IPS-11a (cell line): Measurements from ENCODE around the gene OTULIN.

ENCODE experiments used
- H3K4me3 ChIP-seq: one replicate; pipeline ENCODE4 v1.5.1; 2013; ENCODE audit warnings: low read depth, low read length, control low read depth

Gene OTULIN

DNA sequence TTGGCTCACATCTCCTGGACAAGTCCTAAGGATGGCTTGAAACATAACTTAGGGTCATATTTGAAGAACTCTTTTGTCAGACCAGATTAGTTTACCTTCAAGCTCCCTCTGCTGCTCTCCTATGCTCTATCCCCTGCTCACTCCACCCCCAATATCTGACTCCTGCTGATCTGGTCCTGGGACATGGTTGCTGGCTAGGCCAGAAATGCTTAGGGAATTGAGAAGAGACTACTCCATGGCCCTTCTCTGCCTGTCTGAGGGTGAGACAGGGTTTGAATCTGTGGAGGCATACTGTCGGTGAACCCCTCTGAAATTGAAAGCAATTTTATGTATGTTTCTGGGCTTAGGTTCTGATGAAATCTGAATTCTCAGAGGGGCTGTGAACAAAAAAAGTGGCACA is 3.3 kb downstream of the OTULIN start:
- no peak overlapping the region for H3K4me3 ChIP-seq

DNA sequence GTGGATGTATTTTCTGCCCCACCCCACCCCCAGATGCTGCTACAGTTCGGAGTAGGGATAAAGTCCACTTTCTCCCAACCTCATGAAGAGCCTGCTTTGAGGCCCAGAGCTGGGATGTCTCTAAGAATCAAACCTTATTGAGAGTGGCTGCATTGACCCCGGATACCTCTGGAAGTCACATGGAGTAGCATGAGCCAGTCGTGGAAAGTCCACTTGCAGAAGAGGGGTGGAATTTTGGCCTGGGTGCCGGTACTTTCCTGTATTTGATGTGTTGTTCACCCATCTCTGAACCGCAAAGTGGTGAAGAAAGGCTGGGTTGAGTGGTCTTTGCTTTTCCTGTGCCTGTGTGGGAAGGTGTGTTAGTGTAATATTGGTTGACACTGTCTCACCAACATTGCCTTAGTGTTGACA is 3.7 kb downstream of the OTULIN start:
- H3K4me3 ChIP-seq, result no peak overlapping the region

DNA sequence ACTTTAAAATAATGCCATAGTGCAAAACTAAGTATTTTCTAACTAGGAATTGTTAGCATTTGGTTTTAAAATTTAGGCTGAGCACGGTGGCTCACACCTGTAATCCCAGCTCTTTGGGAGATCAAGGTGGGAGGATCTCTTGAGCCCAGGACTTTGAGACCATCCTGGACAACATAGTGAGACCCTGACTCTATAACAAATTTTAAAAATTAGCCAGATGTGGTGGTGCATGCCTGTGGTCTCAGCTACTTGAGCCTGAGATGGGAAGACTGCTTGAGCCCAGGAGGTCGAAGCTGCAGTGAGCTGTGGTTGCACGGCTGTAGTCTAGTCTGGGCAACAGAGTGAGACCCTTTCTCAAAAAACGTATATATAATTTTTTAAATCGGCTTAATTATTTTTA is 4.9 kb downstream of the OTULIN start:
- no peak overlapping the region for H3K4me3 ChIP-seq

DNA sequence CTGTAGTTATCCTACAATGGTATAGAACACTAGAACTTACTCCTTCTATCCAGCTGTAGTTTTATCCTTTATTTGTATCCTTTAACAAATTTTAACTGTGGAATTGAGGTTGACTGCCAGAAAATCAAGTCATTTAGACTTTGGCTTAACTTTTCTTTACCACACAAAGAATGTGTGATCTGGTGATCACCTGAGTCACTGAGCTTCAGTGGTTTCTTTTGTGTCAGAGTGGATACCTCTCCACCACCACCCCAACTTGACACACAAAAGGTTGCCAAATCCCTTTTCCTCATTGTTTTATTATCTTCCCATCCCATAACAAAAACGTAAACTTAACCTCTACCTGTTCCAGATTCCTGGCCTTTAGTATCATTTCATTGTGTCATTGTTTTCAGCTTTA is 5.5 kb downstream of the OTULIN start:
- H3K4me3 ChIP-seq, result no peak overlapping the region

DNA sequence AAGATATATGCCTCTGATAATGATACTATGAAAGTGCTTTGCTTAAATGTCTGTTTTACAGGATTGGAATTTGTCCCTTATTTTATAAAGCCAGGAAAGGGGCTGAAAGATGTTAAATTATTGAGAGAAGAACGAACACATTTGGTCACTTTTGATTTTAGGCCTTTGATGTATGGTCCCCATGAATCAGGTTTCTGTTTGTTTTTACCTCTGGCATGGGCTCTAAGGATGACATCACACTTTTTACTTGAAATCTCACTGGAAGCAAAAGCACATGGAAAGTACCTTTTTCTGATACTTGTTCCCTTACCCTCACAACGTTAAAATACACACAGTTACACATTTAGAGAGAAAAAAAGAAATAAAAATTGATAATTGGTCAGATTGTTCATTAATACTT is 6.9 kb downstream of the OTULIN start:
- H3K4me3 ChIP-seq, result no peak overlapping the region

DNA sequence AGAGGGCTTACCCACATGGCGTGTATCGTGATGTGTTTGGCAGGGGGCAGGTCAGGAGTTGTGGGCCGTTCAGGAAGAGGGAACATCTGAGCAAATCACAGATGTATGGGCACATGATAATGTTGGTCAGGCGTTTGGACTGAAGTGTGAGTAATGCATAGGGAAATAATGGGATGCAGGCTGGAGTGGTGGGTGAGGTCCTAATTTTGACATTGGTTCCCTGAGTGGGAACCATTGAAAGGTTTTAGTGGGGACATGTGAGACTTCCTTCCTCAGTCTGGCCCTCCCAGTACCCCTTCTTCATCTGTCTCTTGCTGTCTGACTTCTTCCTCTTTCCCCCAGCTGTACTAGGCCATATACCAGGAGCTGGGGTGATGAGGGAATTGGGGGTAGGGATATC is 7.6 kb downstream of the OTULIN start:
- H3K4me3 ChIP-seq, result no peak overlapping the region

DNA sequence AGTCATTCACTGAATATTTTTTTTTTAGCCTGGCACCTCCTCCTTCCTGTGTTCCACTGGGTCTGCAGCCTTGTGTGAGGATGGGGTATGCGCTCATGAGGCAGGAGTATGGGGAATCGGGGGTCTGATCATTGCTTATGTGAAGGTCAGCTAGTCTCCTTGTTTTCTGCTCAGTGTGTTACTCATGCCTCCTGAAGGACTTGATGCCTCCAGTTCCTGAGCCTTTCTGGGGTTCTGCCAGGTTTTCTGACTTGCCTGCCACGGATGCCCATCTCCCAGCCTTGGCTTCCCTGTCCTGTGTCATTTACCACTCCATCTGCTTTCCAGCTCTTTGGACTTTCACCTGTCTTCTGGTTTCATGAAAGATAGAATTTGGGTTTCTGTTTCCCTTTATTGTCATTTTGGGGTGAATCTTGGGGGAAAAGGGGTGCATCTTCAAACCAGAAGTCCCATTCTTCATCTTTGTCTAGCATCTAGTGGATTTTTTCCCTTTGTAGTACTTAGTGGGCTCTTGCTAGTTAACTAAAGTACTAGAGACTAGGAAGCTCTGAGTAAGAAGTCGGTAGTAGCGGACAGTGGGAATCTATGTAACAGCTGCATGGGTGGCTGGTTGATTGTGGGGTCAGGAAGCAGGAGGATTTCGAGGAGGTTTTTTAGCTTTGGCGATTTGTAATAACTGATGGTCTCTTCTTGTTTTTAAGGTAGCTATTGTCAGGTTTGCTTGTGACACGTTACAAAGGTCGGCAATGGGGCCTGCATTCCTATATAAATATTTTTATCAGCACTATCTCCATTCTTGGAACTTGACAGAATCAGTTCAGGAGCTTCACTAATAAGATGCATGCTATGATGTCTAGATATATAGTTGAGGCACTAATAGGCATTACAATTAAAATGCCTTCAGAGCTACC is 8.2 kb downstream of the OTULIN start:
- no peak overlapping the region for H3K4me3 ChIP-seq

DNA sequence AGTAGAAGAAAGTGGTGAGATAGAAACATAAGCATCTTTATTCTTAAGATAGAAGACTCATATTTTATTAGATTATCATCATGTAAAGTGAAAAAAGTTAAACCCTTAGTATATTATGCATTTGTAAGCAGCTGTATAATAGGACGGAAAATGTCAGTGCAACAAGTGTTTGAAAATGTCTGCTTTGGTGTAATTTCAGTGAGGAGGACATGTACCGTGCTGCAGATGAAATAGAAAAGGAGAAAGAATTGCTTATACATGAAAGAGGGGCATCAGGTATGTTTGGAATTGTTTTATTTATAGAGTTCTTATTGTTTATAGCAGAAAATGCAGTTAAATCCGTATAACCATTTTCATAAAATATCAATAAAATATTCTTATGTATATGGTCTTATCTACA is 8.9 kb downstream of the OTULIN start:
- H3K4me3 ChIP-seq, result no peak overlapping the region

DNA sequence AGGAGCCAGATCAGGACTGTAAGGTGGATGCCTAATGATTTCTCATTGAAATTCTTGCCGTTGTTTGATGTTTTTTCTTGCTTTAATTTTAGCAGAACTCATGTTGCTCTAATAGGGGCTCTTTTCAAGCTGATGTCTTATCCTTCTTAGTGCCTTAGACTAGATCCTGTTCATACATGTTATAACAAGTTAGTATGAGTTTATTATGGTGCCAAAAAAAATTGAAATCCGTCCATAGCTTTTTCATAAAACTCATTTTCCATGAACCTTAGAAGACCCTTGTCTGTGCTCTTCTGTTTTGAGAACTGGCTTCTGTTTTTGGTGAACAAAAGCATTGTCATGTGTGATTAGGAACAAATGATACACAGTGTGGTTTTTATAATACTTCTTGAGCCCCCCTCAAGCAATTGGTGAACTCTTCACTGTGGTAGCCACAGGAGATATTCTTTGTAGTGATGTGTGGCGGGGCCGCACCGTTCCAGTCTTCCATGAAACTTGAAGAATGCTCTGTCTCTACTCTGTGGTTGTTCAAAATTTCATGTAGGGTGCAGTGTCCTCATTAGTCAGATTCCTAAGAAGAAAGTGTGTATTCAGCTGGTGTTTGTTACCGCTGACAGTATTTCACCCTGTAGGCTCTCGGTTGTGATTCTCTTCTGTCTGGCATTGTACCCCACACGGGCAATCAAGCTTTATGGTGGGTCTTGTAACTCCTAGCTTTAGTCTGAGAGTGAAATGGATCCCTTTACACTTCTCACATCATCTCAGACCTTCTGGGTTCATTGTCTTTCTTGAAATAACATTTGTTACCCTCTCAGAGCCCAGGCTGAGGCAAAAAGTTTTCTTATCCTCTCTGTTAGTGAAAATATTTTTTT is 10.7 kb downstream of the OTULIN start:
- no peak overlapping the region for H3K4me3 ChIP-seq

DNA sequence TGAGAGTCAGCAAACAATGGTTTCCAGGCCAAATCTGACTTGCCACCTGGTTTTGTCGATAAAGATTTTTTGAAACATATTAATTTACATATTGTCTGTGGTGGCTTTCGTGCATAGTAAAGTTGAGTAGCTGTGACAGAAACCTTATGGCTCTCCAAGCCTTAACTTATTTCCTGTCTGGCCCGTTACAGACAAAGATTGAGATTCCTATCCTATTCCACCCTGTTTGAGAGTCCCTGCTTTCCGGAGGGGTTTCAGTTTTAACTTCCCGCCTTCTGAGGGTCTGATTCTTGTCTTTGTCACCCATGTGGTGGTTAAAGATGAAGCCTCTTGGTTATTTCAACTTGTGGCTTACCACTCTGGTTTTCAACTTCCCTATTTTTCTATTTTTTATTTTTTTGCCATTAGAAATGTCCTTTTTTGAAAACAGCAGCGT is 11.4 kb downstream of the OTULIN start:
- no peak overlapping the region for H3K4me3 ChIP-seq

DNA sequence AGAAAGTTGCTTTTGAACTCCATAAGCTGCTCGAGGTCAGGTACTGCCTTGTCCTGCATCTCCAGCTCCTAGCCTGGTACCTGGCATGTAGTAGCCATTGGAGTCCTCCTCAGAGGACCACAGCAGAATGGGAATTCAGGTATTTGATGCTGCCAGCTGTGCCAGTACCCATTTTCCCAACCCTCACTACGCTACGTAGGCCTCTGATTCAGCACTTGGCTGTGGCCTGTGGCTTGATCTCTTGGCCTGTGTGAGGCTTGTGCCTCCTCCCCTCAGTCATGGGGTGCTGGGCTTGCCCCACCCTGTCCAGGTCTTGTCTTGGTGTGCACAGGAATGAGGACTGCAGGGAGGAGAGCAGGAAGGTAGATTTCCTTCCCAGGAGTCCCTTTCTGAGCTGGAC is 11.8 kb downstream of the OTULIN start:
- H3K4me3 ChIP-seq, result no peak overlapping the region

DNA sequence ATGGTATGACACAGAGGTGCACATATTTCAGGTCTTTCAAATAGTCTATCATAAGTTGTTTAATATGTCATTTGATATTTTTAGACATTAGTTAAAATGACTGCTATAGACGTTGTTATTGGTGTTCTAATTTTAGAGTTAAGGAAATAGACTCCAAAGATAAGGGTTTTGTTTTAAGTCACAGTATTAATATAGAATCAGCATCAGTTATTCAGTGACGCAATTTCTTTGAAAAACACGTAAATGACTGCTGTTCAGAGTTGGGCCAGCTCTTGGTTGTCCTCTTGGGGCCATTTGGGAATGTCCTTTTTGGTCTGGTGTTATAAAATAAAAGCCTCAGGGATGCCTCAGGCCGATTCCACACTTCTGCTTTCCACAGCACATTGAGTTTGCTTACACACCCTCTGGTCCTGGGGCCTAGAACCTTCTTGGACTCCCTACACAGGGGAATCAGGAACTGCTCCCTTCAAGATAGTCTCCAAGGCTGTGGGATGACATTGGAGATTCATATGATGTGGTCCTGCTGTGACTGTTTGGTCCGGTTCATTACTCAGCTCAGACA is 14.3 kb downstream of the OTULIN start:
- no peak overlapping the region for H3K4me3 ChIP-seq

DNA sequence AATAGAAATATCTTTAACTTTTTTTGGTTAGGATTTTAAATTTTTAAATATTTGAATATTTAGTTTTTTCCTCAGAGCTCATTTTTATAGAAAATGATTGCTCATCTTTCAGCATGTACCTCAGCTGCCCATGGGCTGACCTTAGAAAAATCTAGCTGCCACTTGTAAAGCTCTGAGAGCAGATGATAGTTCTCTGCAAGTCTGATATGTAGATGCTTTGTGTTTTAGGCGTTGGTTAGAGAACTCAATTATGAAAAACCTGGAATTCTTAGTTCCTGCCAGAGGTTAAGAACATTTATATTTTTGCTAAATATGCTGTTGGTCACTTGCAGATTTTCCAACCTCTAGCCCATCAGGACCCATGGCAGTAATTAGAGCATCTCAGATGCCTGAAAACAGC is 15.1 kb downstream of the OTULIN start:
- no peak overlapping the region for H3K4me3 ChIP-seq

DNA sequence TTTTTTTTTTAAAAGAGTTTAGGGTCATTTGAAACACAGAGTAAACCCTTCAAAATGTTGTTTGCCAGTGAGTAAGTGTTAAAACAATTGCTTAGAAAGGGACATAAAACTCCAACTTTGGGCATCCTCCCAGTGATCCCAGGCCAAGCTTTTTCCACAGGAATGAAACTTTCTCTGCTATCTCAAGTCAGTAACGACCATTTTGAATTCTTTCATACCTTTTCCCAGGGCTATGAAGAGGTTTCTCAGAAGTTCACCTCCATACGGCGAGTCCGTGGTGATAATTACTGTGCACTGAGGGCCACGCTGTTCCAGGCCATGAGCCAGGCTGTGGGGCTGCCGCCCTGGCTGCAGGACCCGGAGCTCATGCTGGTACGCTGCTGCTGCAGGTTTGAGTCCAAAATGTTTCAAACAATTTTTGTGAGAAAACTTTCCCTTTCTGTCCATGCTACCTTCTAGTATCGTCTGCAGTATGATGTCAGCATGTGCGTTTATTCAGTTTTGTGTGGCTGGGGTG is 16.8 kb downstream of the OTULIN start:
- no peak overlapping the region for H3K4me3 ChIP-seq

DNA sequence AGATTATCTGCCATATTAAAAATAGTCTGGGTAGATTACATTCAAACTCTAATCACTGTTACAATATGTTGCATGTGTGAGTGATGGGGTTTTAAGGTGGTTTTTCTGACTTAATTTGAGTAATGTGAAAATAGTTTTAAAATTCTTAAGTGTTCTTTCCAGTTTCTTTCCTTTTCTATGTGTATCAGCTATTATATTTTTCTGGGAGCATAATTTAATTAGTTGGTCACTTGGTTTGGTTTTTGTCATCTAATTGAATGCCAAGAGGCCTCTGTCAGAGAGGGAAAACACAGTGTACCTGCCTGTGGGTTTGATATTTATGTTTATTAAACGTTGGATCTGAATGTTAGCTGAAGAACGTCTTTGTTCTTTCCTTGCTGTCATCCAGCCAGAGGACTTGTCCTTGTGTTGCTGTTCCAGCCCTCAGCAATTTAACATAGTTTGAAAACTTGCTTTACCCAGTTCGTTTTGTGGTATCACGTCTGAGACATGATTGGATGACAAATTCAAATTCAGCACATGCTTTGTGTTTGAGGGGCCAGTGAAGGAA is 19.5 kb downstream of the OTULIN start:
- no peak overlapping the region for H3K4me3 ChIP-seq

DNA sequence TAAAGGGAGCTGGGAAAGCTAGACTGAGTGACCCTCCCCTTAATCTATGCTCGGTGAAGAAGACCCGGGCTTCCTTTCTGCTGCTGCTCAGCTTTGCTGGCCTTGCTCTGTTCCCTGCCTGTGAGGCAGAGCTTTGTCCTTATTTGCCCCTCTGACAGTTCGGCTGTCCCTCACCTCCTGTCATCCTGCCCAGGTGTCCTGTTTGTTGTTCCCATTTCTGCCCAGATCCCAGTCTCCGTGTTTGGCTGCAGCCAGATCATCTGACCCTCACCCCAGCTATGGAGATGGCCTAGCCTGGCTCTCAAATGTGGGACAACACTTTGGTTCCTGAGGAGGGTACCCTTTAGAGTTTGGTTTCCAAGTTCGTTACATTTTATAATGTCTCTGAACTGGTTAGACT is 20.2 kb downstream of the OTULIN start:
- H3K4me3 ChIP-seq, result no peak overlapping the region

DNA sequence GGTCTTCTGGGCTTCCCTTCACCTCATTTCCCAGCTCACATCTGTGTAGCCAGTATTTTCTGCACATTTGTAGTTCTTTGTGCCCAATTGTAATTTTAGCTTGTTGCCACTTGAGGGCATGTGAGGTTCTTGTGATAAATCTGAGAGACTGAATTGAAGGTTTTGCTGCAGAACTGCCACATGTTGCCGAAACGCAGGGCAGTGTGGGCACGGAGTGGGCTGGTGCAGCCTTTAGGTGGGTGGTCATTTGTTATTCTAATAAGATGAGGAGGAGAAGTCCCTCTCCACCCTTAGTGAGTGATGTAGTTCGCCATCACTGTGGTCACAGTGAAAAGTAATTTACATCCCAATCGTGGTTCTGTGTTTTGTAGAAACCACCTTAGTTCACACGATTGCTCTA is 21.2 kb downstream of the OTULIN start:
- no peak overlapping the region for H3K4me3 ChIP-seq

DNA sequence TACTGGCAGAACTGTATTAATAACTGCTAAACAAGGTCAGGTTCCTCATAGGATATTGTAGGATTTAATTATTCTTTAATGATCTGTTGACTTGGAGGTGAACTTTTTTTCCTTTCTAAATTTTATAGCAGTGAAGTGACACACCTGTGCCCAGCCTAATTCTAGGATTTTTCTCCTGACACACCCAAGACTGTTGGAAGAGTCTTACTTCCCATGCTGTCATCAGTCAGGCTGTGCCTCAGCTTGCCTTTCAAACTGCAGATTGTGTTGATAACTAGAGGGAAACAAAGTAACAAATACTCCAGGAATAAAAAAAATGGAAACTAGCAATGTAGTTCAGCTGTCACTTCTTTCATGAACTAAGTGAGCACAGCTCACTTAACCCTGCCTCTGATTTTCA is 22.0 kb downstream of the OTULIN start:
- no peak overlapping the region for H3K4me3 ChIP-seq

DNA sequence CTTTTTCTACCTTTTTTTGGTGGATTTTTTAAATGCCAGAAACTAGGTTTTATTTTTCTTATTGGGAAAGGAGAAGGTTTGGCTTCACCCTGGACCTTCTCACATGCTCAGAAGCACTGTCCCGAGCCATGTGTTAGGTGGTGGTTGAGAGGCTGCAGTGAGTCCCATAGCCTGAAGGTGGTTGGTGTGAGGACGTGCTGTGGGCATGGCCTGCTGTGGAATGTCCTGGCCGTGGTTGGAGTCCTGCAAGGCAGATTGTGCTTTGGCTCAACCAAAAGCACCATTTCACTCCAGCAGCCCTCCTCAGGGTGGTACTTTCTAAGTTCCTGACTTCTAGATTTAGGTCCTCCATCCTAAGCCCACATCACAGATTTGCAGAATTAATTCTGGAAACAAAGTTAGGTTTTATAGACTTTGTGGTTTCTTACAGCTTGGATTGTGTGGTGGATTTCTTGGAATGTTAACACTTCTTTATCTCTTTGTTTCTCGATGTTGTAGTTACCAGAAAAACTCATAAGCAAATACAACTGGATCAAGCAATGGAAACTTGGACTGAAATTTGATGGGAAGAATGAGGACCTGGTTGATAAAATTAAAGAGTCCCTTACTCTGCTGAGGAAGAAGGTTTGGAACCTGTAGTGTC is 22.6 kb downstream of the OTULIN start:
- H3K4me3 ChIP-seq, result no peak overlapping the region

DNA sequence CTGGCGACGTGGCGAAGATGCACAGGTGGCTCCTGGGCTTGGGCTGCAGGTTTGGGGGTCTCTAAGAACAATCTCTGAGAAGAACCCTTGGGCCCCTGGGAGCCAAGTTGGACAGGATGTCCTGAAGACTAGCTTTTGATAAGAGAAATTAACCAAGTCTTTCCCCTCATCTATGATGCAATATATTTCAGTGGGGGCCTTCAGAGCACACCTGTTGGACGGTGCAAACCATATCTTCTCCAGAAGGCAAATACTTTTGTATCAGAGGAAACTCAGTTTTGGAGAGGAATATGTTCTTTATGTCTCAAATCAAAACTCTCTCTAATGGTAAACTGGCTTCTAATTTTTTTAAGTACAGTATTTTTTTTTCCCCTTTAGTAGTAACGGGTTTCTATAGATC is 28.6 kb downstream of the OTULIN start:
- H3K4me3 ChIP-seq, result no peak overlapping the region

DNA sequence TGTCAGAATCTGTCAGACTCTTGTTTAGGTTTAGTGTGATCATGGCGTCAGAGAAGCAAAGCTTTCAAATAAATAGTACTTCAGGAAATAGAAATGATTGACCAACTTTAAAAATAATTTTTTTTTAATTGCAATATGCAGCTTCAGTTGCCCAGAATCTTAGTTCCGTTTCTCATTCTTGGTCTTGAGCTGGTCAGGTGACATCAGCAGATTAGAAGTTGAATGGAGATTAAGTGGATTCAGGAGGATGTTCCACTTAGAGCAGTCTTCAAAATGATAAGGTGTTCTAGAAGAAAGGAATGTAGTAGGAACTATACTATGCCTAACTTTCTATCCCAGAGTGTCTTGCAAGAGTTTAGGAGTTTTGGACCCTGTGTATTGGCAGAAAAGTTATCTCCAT is 30.6 kb downstream of the OTULIN start:
- no peak overlapping the region for H3K4me3 ChIP-seq
